DMS79 (cell line): ENCODE results near the gene MLN.

Experiments used
- DNase-seq: peaks from one replicate; lab custom pipeline; 2025; lab: John Stamatoyannopoulos, UW

The MLN gene

GRCh38 chr6:33813990-33814985 lies 10.5 kb upstream of the MLN start:
- DNase-seq, result no peak

- DNase-seq, result no peak
Observed at GRCh38 chr6:33813246-33813904, 9.6 kb upstream of the MLN start.

- peak; percentile 74 for DNase-seq
Observed at GRCh38 chr6:33812669-33813068, 8.9 kb upstream of the MLN start.

GRCh38 chr6:33809594-33809993 lies 5.8 kb upstream of the MLN start:
- peak; percentile 47 for DNase-seq

- peak; percentile 5 for DNase-seq
Observed at GRCh38 chr6:33808641-33809180, 4.9 kb upstream of the MLN start.

- no peak for DNase-seq
Observed at GRCh38 chr6:33807606-33808005, 3.8 kb upstream of the MLN start.

- DNase-seq, result no peak
Observed at GRCh38 chr6:33806841-33807240, 3.0 kb upstream of the MLN start.

- DNase-seq, result no peak
Observed at GRCh38 chr6:33802186-33802958, 1.4 kb downstream of the MLN start.

- DNase-seq, result no peak
Observed at GRCh38 chr6:33801611-33802010, 2.2 kb downstream of the MLN start.

- DNase-seq, result no peak
Observed at GRCh38 chr6:33800248-33800969, 3.4 kb downstream of the MLN start.

- no peak for DNase-seq
Observed at GRCh38 chr6:33799454-33800113, 4.2 kb downstream of the MLN start.

- DNase-seq, result no peak
Observed at GRCh38 chr6:33798343-33798848, 5.4 kb downstream of the MLN start.

- no peak for DNase-seq
Observed at GRCh38 chr6:33797626-33798342, 6.0 kb downstream of the MLN start.

GRCh38 chr6:33794910-33795623 lies 8.7 kb downstream of the MLN start:
- DNase-seq, result peak; percentile 28

GRCh38 chr6:33792981-33793380 lies 10.8 kb downstream of the MLN start:
- DNase-seq, result no peak

- DNase-seq, result no peak
Observed at GRCh38 chr6:33791620-33792019, 12.2 kb downstream of the MLN start.

- no peak for DNase-seq
Observed at GRCh38 chr6:33790910-33791309, 12.9 kb downstream of the MLN start.

GRCh38 chr6:33790379-33790778 lies 13.4 kb downstream of the MLN start:
- no peak for DNase-seq

- no peak for DNase-seq
Observed at GRCh38 chr6:33789550-33789895, 14.3 kb downstream of the MLN start.
